GM12875 (cell line): Measurements from ENCODE around the gene GPR3.

Source experiments
- H3K4me3 ChIP-seq: one replicate; pipeline ENCODE4 v1.5.1; 2011; ENCODE audit warnings: low read depth, low read length, control low read depth
- TF ChIP-seq, protein P1 (sequence below): IDR thresholded peaks from 2 replicates; pipeline ENCODE4 v1.5.1; 2011; ENCODE audit warnings: low read depth, mild to moderate bottlenecking, control low read depth, inconsistent platforms, low read length, moderate library complexity, borderline replicate concordance; ENCODE audit not compliant: insufficient read depth

GPR3 gene

DNA sequence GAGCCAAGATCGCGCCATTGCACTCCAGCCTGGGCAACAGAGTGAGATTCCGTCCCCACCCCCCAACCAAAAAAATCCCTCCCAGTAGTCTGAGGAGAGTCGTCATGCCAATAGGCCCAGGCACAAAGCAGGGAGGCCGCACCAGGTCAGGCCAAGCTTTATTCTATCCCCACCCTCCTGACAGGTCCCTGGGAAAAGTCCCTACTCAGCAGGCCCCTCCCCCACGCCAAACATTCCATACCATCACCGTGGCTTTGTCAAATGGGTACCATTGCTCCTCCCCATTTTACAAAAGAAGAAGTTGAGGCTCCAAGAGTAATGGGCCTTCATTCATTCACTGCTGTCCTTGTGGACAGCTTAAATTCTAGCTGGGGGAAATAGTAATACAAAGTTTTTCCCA, 5.3 kb downstream of the GPR3 start:
- TF ChIP-seq, protein P1, sequence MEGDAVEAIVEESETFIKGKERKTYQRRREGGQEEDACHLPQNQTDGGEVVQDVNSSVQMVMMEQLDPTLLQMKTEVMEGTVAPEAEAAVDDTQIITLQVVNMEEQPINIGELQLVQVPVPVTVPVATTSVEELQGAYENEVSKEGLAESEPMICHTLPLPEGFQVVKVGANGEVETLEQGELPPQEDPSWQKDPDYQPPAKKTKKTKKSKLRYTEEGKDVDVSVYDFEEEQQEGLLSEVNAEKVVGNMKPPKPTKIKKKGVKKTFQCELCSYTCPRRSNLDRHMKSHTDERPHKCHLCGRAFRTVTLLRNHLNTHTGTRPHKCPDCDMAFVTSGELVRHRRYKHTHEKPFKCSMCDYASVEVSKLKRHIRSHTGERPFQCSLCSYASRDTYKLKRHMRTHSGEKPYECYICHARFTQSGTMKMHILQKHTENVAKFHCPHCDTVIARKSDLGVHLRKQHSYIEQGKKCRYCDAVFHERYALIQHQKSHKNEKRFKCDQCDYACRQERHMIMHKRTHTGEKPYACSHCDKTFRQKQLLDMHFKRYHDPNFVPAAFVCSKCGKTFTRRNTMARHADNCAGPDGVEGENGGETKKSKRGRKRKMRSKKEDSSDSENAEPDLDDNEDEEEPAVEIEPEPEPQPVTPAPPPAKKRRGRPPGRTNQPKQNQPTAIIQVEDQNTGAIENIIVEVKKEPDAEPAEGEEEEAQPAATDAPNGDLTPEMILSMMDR: no peak
- no peak overlapping the region for H3K4me3 ChIP-seq

DNA sequence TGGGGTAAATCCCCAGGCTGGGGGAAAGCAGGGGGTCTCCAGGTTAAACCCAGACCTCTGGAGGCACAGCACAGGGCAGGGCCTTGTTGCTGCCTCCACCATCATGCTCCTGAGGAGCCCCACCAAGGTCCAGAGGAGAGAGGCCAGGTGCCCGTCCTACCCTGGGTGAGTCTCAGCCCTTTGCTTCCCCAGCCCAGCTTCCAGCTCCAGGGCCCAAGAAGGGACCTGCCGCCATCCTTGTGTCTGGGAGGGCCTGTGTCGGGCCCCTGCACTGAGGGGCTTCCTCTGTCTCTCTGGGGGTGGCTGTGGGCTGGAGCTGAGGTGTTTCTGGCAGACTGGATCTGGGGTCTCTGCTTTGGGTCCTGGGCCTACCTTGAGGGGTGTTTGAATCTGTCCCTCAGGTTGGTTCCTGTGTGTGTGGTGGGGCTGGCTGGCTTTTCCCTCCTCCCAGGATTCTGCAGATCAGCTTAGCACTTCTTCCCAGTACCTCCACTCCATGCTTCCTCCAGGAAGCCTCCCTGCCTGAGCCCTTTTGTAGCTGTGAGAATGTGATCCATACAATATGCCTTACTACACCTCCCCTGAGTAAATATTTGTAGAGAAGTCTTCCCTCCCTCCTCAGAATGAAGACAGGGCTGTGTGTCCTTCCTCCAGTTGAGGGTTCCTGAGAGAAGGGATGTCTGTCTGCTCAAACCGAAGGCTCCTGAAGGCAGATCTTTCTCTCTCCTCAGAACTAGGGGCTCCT, 6.2 kb downstream of the GPR3 start:
- TF ChIP-seq, protein P1: no peak
- no peak overlapping the region for H3K4me3 ChIP-seq

DNA sequence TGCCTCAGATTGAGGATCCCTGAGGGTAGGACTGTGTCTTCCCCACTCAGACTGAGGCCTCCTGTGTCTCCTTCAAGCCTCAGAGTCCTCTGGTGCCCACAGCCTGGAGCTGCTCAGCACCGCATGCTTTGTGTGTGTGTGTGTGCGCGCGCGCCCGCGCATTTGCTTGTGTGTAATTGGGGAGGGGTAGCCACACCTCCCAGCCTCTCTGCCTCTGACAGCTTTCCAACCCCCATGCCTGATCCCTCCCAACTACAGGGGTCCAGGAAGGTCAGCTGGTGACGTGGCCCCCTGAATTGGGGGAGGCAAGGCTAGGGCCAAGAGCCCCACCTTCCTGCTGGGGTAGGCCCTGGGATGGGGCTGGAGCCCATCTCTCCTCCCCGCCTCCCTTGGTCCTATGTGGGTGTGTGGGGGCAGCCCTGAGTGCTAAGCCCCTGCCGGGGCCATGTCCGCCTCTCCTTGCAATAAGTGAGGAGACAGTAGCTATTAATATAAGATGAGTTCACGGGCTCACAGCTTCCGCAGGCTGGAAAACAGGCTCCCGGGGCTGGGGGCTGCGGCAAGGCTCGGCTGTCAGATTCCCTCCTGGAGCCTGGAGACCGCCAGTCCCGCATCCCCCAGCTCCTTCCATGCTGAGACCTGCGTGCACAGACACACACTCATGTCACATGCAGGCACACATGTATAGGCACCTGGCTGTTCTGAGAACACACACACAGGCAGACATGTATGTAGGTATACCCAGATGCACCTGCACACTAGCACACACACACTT, 7.0 kb downstream of the GPR3 start:
- no peak overlapping the region for H3K4me3 ChIP-seq
- TF ChIP-seq, protein P1: no peak

DNA sequence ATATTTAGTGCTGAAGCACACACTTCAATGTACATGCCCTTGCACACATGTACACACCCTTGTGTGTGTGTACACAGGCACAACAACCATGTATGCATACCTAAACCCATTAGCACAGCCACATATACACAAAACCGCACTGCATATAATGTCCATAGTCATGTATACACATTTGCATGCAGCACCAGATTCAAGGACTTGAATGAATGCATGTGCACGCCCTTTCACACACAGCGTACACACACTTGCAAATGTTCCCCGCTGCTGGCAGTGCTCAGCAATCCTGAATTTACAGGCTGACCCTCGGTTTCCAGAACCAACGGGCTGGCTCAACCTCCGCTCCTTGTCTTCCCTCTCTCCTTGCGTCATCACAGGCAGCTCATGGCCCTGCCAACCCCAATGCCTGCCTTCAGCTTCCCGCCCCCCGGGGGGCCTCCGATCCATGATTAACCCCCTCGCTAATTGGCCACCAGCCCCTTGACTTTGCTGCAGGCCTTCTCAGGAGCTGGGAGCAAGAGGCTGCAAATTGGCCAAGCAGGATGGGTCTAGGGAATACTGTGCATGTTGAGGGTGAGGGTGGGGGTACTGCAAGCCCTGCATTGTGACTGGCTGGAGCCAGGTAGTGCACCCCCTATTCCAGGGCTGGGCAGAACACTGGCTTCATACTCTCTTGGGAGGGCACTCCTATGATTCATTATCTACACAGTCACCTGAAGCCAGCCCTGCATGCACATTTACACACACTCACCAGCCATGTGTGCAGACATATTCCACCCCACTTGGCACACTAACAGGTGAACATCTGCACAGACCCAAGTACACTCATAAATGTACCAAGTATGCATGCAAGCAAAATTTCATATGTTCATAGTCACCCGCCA, 7.9 kb downstream of the GPR3 start:
- no peak overlapping the region for H3K4me3 ChIP-seq
- TF ChIP-seq, protein P1: no peak

DNA sequence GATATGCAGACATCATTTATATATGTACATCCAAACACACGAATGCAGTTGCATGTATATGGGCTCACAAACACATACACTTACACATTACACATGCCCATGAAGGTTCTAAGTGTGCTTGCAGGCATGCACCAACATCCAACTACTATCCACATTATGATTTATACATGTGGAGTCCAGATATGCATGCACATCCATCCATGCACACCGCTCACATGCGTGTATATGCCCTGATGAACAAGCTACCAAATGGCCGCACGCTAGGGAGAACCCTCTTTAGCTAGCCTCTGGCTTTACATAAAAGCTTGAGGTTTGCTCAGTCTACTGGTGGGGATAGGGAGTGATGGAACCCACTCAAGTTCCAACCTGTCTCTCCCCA, 8.5 kb downstream of the GPR3 start:
- TF ChIP-seq, protein P1: no peak
- H3K4me3 ChIP-seq: no peak overlapping the region

DNA sequence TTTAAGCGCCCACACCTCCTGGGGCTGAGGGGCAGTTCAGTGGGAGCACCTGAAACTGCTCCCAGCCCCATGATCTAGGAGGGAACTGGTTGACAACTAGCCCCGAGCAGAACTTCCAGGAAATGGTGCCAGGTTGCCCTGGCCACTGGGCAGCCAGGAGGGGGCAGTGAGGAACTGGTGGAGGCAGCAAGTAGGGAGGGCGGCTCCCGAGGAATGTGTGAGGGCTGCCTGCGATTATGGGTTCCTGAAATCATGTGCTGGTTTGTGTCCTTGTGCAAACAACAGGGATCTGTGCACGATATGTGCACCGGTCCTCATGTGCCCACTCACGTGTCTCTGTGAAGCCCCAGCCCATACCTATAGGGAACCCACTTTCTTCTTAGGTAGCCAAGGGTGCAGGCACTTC, 9.9 kb downstream of the GPR3 start:
- TF ChIP-seq, protein P1: peak; percentile 41; the same call in 1 of the 2 replicates
- H3K4me3 ChIP-seq: no peak overlapping the region
